H1 (cell line): Measurements from ENCODE around the gene WIPF3. TPM values are rescaled to one million over a fixed set of nuclear protein-coding genes. Genes with fewer than 3 reads are reported as not detected.

Source experiments
- CTCF ChIA-PET: fragments of 300-600 bp; sonication (Branson Sonifier 250); formaldehyde crosslinking; loops from one replicate; lab custom pipeline; 2021; ENCODE audit not compliant: partially characterized antibody; lab: Charles Lee
- POLR2A ChIA-PET: fragments of 300-600 bp; sonication (Branson Sonifier 250); formaldehyde crosslinking; loops from one replicate; lab custom pipeline; 2021; ENCODE audit warnings: inconsistent platforms; ENCODE audit not compliant: partially characterized antibody; lab: Charles Lee
- DNase-seq, 2 experiments: peaks; one replicate each; pipeline versions ENCODE4 v3.0.0 to v3.0.0-alpha.2; 2010 to 2022; ENCODE audit warnings: low spot score in 2 of 2, low read depth in 1 of 2, mixed read lengths in 1 of 2
- FAIRE-seq: peaks from 2 replicates; lab custom pipeline; 2011; peaks lifted over from hg19 to GRCh38; lab: Jason Lieb, UNC
- H2AFZ ChIP-seq: 2 replicates; pipeline ENCODE4 v1.8.1; 2012; ENCODE audit warnings: low read length, inconsistent platforms
- H2AK5ac ChIP-seq: 2 replicates; pipeline ENCODE4 v1.6.1; 2013; ENCODE audit warnings: low read depth, low read length
- H2BK120ac ChIP-seq: replicated peaks from 2 replicates; pipeline ENCODE3; 2013; ENCODE audit warnings: low read depth, low read length, inconsistent platforms
- H2BK12ac ChIP-seq: 2 replicates; pipeline ENCODE4 v1.6.1; 2013; ENCODE audit warnings: low read depth, low read length
- H2BK15ac ChIP-seq: 2 replicates; pipeline ENCODE4 v1.6.1; 2013; ENCODE audit warnings: low read length
- H2BK20ac ChIP-seq: 2 replicates; pipeline ENCODE4 v1.6.1; 2013; ENCODE audit warnings: low read length
- H2BK5ac ChIP-seq: 2 replicates; pipeline ENCODE4 v1.6.1; 2013; ENCODE audit warnings: low read depth, low read length
- H3K14ac ChIP-seq: 2 replicates; pipeline ENCODE4 v1.6.1; 2013; ENCODE audit warnings: inconsistent platforms; ENCODE audit not compliant: insufficient read length
- H3K18ac ChIP-seq: 2 replicates; pipeline ENCODE4 v1.6.1; 2013; ENCODE audit warnings: low read length; ENCODE audit errors: extremely low read depth
- H3K23ac ChIP-seq: 2 replicates; pipeline ENCODE4 v1.6.1; 2013; ENCODE audit warnings: inconsistent platforms; ENCODE audit not compliant: insufficient read length
- H3K23me2 ChIP-seq: 2 replicates; pipeline ENCODE4 v1.6.1; 2013; ENCODE audit warnings: low read depth, low read length
- H3K27ac ChIP-seq: 2 replicates; pipeline ENCODE4 v1.6.1; 2011; ENCODE audit warnings: low read depth, low read length, inconsistent platforms
- H3K27me3 ChIP-seq, 4 experiments: replicated peaks in 1 of 4; 1 replicate in 1 of 4; 2 replicates in 3 of 4; pipeline versions ENCODE4 v1.6.1 to v1.8.1; 2011 to 2013; ENCODE audit warnings: low read length in 3 of 4, mild to moderate bottlenecking in 3 of 4, inconsistent platforms in 2 of 4, mixed read lengths in 2 of 4, moderate library complexity in 1 of 4; ENCODE audit not compliant: control insufficient read depth in 3 of 4, insufficient read depth in 3 of 4; ENCODE audit errors: extremely low read depth in 1 of 4
- H3K36me3 ChIP-seq, 4 experiments: 2 replicates each; pipeline versions ENCODE4 v1.6.1 to v1.8.1; 2011 to 2013; ENCODE audit warnings: mild to moderate bottlenecking in 4 of 4, low read length in 3 of 4, moderate library complexity in 2 of 4, control low read depth in 1 of 4, inconsistent platforms in 1 of 4; ENCODE audit not compliant: insufficient read depth in 4 of 4, control insufficient read depth in 2 of 4
- H3K4ac ChIP-seq: replicated peaks from 2 replicates; pipeline ENCODE3; 2013; ENCODE audit warnings: low read length, low read depth, mixed read lengths, inconsistent platforms; ENCODE audit not compliant: insufficient read length
- H3K4me1 ChIP-seq, 4 experiments: replicated peaks in 1 of 4; 1 replicate in 1 of 4; 2 replicates in 3 of 4; pipeline versions ENCODE4 v1.6.1 to v1.8.1; 2011 to 2013; ENCODE audit warnings: low read length in 3 of 4, inconsistent platforms in 2 of 4, mixed read lengths in 1 of 4; ENCODE audit not compliant: insufficient read depth in 4 of 4, control insufficient read depth in 3 of 4
- H3K4me2 ChIP-seq, 2 experiments: 2 replicates each; pipeline versions ENCODE4 v1.6.1 to v1.8.1; 2011 to 2013; ENCODE audit warnings: low read depth in 2 of 2, low read length in 2 of 2, control low read depth in 1 of 2, inconsistent platforms in 1 of 2, mild to moderate bottlenecking in 1 of 2; ENCODE audit not compliant: insufficient read depth in 1 of 2
- H3K4me3 ChIP-seq, 4 experiments: fragments of 200-600, 300-600 bp in 1 of 4; sonication (generic), shearing (Covaris generic), sonication (Bioruptor Twin) in 1 of 4; 2 replicates each; pipeline versions ENCODE4 v1.5.1 to v1.8.1; 2011 to 2016; ENCODE audit warnings: low read length in 4 of 4, low read depth in 3 of 4, control low read depth in 2 of 4, inconsistent platforms in 2 of 4, mild to moderate bottlenecking in 2 of 4, mixed read lengths in 1 of 4, moderate library complexity in 1 of 4; ENCODE audit not compliant: insufficient read depth in 2 of 4; ENCODE audit errors: extremely low read depth in 1 of 4
- H3K56ac ChIP-seq: replicated peaks from 2 replicates; pipeline ENCODE3; 2013; ENCODE audit warnings: low read depth, mild to moderate bottlenecking, mixed read lengths, low read length, inconsistent platforms; ENCODE audit not compliant: insufficient read length
- H3K79me1 ChIP-seq: 2 replicates; pipeline ENCODE4 v1.6.1; 2013; ENCODE audit warnings: low read depth, low read length, control low read depth
- H3K79me2 ChIP-seq, 2 experiments: 2 replicates each; pipeline versions ENCODE4 v1.6.1 to v1.8.1; 2012 to 2013; ENCODE audit warnings: low read length in 2 of 2, mild to moderate bottlenecking in 2 of 2, inconsistent platforms in 1 of 2; ENCODE audit not compliant: insufficient read depth in 2 of 2, control insufficient read depth in 1 of 2
- H3K9ac ChIP-seq, 4 experiments: replicated peaks in 1 of 4; 1 replicate in 1 of 4; 2 replicates in 3 of 4; pipeline versions ENCODE4 v1.6.1 to v1.8.1; 2011 to 2013; ENCODE audit warnings: low read depth in 3 of 4, low read length in 3 of 4, control low read depth in 2 of 4, mild to moderate bottlenecking in 2 of 4, moderate library complexity in 2 of 4, inconsistent platforms in 1 of 4; ENCODE audit errors: extremely low read depth in 1 of 4
- H3K9me3 ChIP-seq, 2 experiments: 2 replicates each; pipeline versions ENCODE4 v1.6.1 to v1.8.1; 2012 to 2013; ENCODE audit warnings: mild to moderate bottlenecking in 2 of 2, moderate library complexity in 2 of 2, control low read depth in 1 of 2, inconsistent platforms in 1 of 2, low read depth in 1 of 2, low read length in 1 of 2, mixed read lengths in 1 of 2; ENCODE audit not compliant: insufficient read depth in 2 of 2
- H4K20me1 ChIP-seq, 2 experiments: replicated peaks in 1 of 2; 2 replicates each; pipeline versions ENCODE3 to v1.8.1; 2011 to 2013; ENCODE audit warnings: inconsistent platforms in 2 of 2, low read length in 2 of 2, mild to moderate bottlenecking in 1 of 2; ENCODE audit not compliant: insufficient read depth in 2 of 2, control insufficient read depth in 1 of 2
- H4K5ac ChIP-seq: 2 replicates; pipeline ENCODE4 v1.6.1; 2013; ENCODE audit warnings: low read length, low read depth, mixed read lengths, inconsistent platforms; ENCODE audit not compliant: insufficient read length
- H4K8ac ChIP-seq: 2 replicates; pipeline ENCODE4 v1.8.0; 2013; ENCODE audit warnings: mild to moderate bottlenecking, moderate library complexity, low read length, inconsistent platforms; ENCODE audit not compliant: insufficient read depth; ENCODE audit errors: extremely low read depth
- H4K91ac ChIP-seq: replicated peaks from 2 replicates; pipeline ENCODE3; 2013; ENCODE audit warnings: low read length, mixed read lengths, inconsistent platforms; ENCODE audit not compliant: insufficient read length
- E2F6 ChIP-seq: IDR thresholded peaks from 2 replicates; pipeline ENCODE4 v1.6.1; 2012; ENCODE audit warnings: inconsistent platforms
- SP2 ChIP-seq: IDR thresholded peaks from 2 replicates; pipeline ENCODE4 v1.6.1; 2012; ENCODE audit warnings: mild to moderate bottlenecking, low read length, inconsistent platforms
- WGBS, 2 experiments: shearing (Covaris generic) in 1 of 2; methylation state at CpG; one replicate each; pipeline versions ENCODE4 v1.1.6 to v1.1.7; 2013 to 2015; ENCODE audit warnings: low lambda C conversion rate in 2 of 2, mixed read lengths in 2 of 2, inconsistent platforms in 1 of 2, low coverage in 1 of 2, missing lambda C conversion rate in 1 of 2; ENCODE audit not compliant: insufficient replicate concordance in 2 of 2, insufficient coverage in 1 of 2, insufficient read length in 1 of 2; ENCODE audit errors: extremely low coverage in 1 of 2, missing lambda C conversion rate in 1 of 2; 5-methylcytosine and 5-hydroxymethylcytosine counted together
- polyA plus RNA-seq, 7 experiments: library from polyadenylated mRNA; depleted of rRNA in 3 of 7; stranded (reverse) in 5 of 7; unstranded in 2 of 7; fragments of >200 nt in 5 of 7; fragments of 200-250 nt in 2 of 7; gene quantifications; 1 replicate in 5 of 7; 2 replicates in 1 of 7; 4 replicates in 1 of 7; pipeline versions ENCODE4 v1.2.1 to v1.2.3, GENCODE V29; 2011 to 2013; ENCODE audit warnings: missing spikeins in 2 of 7, mixed read lengths in 2 of 7
- total RNA-seq: library from RNA; stranded (reverse); fragmentation: NEBNext Ultra II Directional; extraction: Animal tissue kit (Norgen Biotek cat#: 25700); gene quantifications from 2 replicates; pipeline ENCODE4 v1.2.1, GENCODE V29; 2021

Gene WIPF3
- total and polyA plus RNA-seq, 2 of the 8 experiments (the other 6 are each of a cell fraction or from before 2014, with no cell fraction given), result 5.0 to 12.1 TPM

GRCh38 chr7:29955075-29955792 lies 148.9 kb downstream of the WIPF3 start:
- CTCF ChIA-PET, result interaction anchor here (1.8 to 7.2 kb wide), 4 partner anchors 13 to 109 kb away, joined by 6 to 49 read pairs (median 10); no protein-coding TSS in a partner anchor
- Histone ChIP-seq H2BK120ac (no peak overlapping the region), H4K91ac (no peak overlapping the region), H2AFZ (no peak overlapping the region), H3K4ac (no peak overlapping the region), H3K56ac (no peak overlapping the region), H3K9me3 (no peaks in the 10 kb centered on the region), H3K4me3 (no peak overlapping the region), H2BK5ac (no peak overlapping the region), H3K36me3 (peaks cover 2 to 27% (median 8%) of the 10 kb centered on the region in 4 experiments; a peak in 6 of 8 replicates), H3K79me2 (peaks cover 0 to 5% of the 10 kb centered on the region in 2 experiments; a peak in 1 of 4 replicates), H3K4me2 (no peak overlapping the region), H4K8ac (no peak overlapping the region), H2BK12ac (no peak overlapping the region), H3K18ac (no peak overlapping the region), H3K23me2 (no peaks in the 10 kb centered on the region), H3K23ac (no peak overlapping the region), H3K4me1 (peaks cover 0 to 7% (median 3%) of the 10 kb centered on the region in 4 experiments; a peak in 4 of 7 replicates), H2BK20ac (no peak overlapping the region), H2AK5ac (no peak overlapping the region), H3K27me3 (no peaks in the 10 kb centered on the region), H3K27ac (no peak overlapping the region), H4K20me1 (peaks cover 5 to 8% of the 10 kb centered on the region in 2 experiments), H4K5ac (no peak overlapping the region), H2BK15ac (no peak overlapping the region), H3K79me1 (peaks cover 10% of the 10 kb centered on the region), H3K14ac (no peak overlapping the region), H3K9ac (no peak overlapping the region)
- DNase-seq (no peak), FAIRE-seq (no peak)
- POLR2A ChIA-PET, result interaction anchor here (1.1 kb wide), 1 partner anchor 19 kb away, joined by 3 read pairs; no protein-coding TSS in a partner anchor
- 92% methylated on average over 7 of the region's 7 CpGs; no CpG with 5 or more reads in 1 of the 2 experiments for WGBS, 2 experiments
- TF ChIP-seq E2F6, result no peak
- no peak for TF ChIP-seq SP2
